ENCODE results near the gene GRIA4.

- no peak for TF ChIP-seq TOE1 (CRISPR knock-in tag; IDR thresholded peaks at IDR 0.05)
- no peak for TF ChIP-seq ZBTB42 (CRISPR knock-in tag; IDR thresholded peaks at IDR 0.05)
- TF ChIP-seq ZNF749 (CRISPR knock-in tag; IDR thresholded peaks at IDR 0.05; ENCODE audit: borderline replicate concordance), result no peak
Measured at GRCh38 chr11:105915021-105915420, 305.1 kb downstream of the GRIA4 start.
